ENCODE results near the gene RERG.
"Not testable (repeated sequence)": the region's sequence is repeated elsewhere in the genome, so short reads cannot be mapped to it uniquely, and the experiment has no call there.

Gene RERG

DNA sequence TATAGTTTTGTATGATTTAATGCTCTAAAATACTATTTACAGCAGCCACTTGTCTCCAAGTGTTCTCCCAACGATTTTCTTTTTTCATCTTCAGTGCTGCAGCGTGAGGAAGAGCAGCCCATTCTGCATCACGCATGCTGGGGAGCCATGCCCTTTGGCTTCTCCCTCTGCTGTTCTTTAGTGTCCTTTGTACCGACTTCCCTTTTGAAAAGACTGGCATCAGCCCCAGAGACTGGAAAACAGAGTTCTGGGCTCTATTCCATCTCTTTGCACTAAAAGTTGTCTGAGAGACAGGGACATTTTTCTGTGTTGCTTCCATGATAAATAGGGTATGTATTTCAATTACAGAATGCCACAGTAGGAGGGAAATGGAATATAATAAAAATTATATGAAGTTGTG, 105.1 kb downstream of the RERG start:
- no peak overlapping the region for H3K4me3 ChIP-seq (ENCODE audit: low read depth, low read length)
- TF ChIP-seq, protein P1, sequence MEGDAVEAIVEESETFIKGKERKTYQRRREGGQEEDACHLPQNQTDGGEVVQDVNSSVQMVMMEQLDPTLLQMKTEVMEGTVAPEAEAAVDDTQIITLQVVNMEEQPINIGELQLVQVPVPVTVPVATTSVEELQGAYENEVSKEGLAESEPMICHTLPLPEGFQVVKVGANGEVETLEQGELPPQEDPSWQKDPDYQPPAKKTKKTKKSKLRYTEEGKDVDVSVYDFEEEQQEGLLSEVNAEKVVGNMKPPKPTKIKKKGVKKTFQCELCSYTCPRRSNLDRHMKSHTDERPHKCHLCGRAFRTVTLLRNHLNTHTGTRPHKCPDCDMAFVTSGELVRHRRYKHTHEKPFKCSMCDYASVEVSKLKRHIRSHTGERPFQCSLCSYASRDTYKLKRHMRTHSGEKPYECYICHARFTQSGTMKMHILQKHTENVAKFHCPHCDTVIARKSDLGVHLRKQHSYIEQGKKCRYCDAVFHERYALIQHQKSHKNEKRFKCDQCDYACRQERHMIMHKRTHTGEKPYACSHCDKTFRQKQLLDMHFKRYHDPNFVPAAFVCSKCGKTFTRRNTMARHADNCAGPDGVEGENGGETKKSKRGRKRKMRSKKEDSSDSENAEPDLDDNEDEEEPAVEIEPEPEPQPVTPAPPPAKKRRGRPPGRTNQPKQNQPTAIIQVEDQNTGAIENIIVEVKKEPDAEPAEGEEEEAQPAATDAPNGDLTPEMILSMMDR (IDR thresholded peaks at IDR 0.05; ENCODE audit: control insufficient read depth, extremely low read depth, insufficient read depth) = no peak
- DNase-seq (ENCODE audit: low read depth) = no peak

DNA sequence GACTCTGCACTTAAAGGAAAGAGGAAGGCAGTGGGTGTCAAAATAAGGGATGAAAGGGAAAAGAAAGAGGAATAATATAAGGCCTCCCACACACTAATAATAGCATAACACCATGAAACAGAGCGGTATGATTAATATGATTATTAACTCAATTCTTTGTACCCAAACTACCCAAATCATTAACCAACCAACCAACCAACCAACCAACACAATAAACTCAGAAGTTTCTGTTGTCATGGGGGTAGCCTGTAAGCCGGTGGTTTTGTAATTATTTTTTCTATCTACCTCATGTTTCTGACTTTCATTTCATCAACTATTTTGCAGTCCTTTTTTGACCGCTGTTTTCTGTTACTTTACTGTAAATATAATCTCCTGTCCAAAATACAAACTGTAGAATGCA, 105.8 kb downstream of the RERG start:
- no peak for DNase-seq (ENCODE audit: low read depth)
- TF ChIP-seq, protein P1 (IDR thresholded peaks at IDR 0.05; ENCODE audit: control insufficient read depth, extremely low read depth, insufficient read depth) = no peak
- no peak overlapping the region for H3K4me3 ChIP-seq (ENCODE audit: low read depth, low read length)

DNA sequence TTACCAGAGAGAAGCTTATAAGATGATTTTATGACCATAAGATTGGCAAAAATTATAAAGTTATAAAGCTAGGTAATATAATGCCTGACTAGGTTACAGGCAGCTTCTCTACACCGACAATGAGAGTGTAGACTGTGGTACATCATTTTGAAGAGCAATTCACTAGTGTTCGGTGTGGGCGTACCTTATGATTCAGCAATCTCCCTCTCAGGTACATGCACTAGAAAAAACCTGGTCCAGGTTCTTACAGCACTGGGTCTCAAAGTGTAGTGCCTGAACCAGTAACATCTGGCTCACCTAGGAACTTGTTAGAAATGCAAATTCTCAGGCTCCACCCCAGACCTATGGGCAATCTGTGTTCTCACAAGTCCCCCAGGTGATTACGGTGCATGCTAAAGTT, 106.7 kb downstream of the RERG start:
- H3K4me3 ChIP-seq (ENCODE audit: low read depth, low read length) = no peak overlapping the region
- TF ChIP-seq, protein P1 (IDR thresholded peaks at IDR 0.05; ENCODE audit: control insufficient read depth, extremely low read depth, insufficient read depth) = no peak
- no peak for DNase-seq (ENCODE audit: low read depth)

DNA sequence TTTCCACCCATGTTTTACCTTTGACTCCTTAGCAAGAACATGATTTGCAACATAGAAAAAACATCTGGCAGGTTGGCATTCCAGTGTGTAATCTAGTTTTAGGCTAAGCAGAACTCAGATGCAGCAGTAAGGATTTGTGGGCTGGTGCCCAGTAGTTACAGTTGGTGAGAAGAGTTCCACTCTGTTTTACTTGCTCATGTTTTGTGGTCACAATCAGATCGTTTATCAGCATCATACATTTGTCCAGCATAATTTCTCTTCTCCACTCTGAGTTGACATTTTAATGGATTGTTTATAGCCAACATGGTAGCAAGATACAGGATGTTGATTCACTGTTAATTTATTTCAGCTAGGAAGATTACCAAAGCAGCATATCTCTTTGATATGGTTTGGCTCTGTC, 128.4 kb downstream of the RERG start:
- TF ChIP-seq, protein P1 (IDR thresholded peaks at IDR 0.05; ENCODE audit: control insufficient read depth, extremely low read depth, insufficient read depth) = no peak
- DNase-seq (ENCODE audit: low read depth) = no peak
- H3K4me3 ChIP-seq (ENCODE audit: low read depth, low read length) = no peak overlapping the region

DNA sequence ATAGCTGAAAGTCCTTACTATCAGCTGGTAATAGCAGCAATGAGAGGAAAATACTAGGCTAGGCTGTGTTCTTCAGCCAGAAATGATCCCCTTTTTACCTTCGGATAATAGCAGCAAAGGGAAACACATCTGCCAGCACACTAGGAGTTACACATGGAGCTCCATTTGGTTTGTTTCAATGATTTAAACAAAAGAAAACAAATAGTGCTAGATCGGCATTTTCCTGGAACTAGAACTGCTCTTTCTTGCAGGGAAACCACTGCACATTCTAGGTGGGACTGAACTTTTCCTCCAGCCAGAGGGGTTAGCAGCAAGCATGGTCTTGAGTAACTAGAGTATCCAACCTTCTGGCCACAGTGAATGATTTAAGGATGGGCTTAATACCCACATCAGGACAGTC, 130.8 kb downstream of the RERG start:
- DNase-seq (ENCODE audit: low read depth) = no peak
- H3K4me3 ChIP-seq (ENCODE audit: low read depth, low read length) = no peak overlapping the region
- TF ChIP-seq, protein P1 (IDR thresholded peaks at IDR 0.05; ENCODE audit: control insufficient read depth, extremely low read depth, insufficient read depth) = no peak

DNA sequence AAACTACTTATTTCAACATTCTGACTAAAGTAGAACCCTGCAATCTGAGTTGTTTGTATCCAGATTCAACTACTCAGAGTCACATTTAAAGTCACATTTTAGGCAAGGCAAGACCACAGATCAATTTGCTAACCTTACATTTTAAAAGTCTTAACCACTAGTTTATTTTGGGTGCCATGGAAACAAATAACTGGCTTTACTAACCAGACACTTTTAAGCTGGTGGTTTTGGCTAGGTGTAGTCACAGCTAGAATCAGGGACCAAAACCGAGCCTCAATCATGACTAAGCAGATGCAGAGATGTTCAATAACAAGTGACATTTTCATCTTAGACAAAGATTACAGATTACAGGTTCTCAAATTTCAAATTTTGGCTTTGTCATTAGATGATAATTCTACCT, 133.1 kb downstream of the RERG start:
- TF ChIP-seq, protein P1 (IDR thresholded peaks at IDR 0.05; ENCODE audit: control insufficient read depth, extremely low read depth, insufficient read depth) = no peak
- no peak for DNase-seq (ENCODE audit: low read depth)
- no peak overlapping the region for H3K4me3 ChIP-seq (ENCODE audit: low read depth, low read length)

DNA sequence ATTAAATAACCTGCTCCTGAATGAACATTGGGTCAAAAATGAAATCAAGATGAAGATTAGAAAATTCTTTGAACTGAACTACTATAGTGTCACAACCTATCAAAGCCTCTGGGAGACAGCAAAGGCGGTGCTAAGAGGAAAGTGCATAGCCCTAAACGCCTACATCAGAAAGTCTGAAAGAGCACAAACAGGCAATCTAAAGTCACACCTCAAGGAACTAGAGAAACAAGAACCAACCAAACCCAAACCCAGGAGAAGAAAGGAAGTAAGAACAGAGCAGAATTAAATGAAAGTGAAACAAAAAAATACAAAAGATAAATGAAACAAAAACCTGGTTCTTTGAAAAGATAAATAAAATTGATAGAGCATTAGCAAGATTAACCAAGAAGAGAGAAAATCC, 143.5 kb downstream of the RERG start:
- not testable (repeated sequence) for H3K4me3 ChIP-seq (ENCODE audit: low read depth, low read length); DNase-seq (ENCODE audit: low read depth)

DNA sequence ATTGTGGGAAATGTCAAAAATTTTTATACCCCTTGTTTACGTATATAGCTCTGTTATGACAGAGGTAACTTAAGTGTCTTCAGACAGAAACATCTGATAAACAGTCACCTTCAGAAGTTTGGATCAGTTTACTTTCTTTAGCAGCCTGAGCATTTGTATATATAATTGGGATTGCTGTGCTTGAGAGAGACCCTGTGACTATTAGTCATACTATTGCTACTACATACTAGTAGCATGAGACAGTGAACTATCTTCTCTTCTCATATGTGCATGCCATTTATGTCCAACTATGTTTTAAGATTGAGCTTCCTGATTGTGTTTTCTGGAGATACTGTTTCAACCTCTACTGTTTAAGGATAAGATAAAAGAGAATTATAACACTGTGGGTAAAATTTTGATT, 146.9 kb downstream of the RERG start:
- H3K4me3 ChIP-seq (ENCODE audit: low read depth, low read length) = no peak overlapping the region
- DNase-seq (ENCODE audit: low read depth) = no peak
- TF ChIP-seq, protein P1 (IDR thresholded peaks at IDR 0.05; ENCODE audit: control insufficient read depth, extremely low read depth, insufficient read depth) = no peak
